ENCODE data around the gene CADM1. TPM values are rescaled to one million over a fixed set of nuclear protein-coding genes. Genes with fewer than 3 reads are reported as not detected.

The CADM1 gene
- total and polyA plus RNA-seq, 2 donors, result 14.9 to 76.0 TPM

GRCh38 chr11:115349335-115350017 lies 154.7 kb downstream of the CADM1 start:
- no peaks in the 10 kb centered on the region for H3K4me1 ChIP-seq (ENCODE audit: insufficient read depth)
- DNase-seq (ENCODE audit: extremely low spot score), result no peak
- 81% methylated on average over 7 of the region's 7 CpGs for WGBS

GRCh38 chr11:115348416-115348815 lies 155.8 kb downstream of the CADM1 start:
- H3K27ac ChIP-seq (ENCODE audit: low read depth), result no peak overlapping the region
- WGBS, result 93% methylated on average over 6 of the region's 6 CpGs
- H3K4me1 ChIP-seq (ENCODE audit: insufficient read depth), result no peaks in the 10 kb centered on the region

More at GRCh38 chr11:115349335-115350017, 154.7 kb downstream of the CADM1 start:
- Histone ChIP-seq H3K27ac (ENCODE audit: low read depth) (no peak overlapping the region), H3K36me3 (ENCODE audit: insufficient read depth) (no peaks in the 10 kb centered on the region), H3K4me3 (ENCODE audit: low read depth, low read length) (no peak overlapping the region)

DNA sequence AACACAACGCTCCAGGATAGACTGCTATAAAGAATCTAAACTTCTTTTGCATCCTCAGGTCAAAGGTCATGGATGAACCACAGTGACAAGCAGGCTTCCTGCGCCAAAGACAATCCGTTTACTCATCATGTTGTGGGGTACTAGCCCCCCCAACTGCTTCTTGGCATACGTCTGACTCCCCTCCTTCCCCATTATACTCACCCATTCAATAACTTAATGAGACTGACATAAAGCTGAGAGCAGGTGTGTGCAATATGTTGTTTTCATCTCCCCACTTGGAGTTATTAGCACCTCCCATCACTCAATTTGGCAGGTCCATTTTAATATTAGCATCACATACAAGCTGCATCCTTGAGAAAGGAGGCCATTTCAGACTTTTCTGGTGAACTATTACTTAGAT lies 157.1 kb downstream of the CADM1 start:
- WGBS, result 96% methylated on average over 4 of the region's 4 CpGs
- no peaks in the 10 kb centered on the region for H3K36me3 ChIP-seq (ENCODE audit: insufficient read depth)
- H3K4me3 ChIP-seq (ENCODE audit: low read depth, low read length), result no peak overlapping the region
- no peak for DNase-seq (ENCODE audit: extremely low spot score)
- no peak overlapping the region for H3K27ac ChIP-seq (ENCODE audit: low read depth)
- no peaks in the 10 kb centered on the region for H3K4me1 ChIP-seq (ENCODE audit: insufficient read depth)

More at GRCh38 chr11:115348416-115348815, 155.8 kb downstream of the CADM1 start:
- Histone ChIP-seq H3K36me3 (ENCODE audit: insufficient read depth) (no peaks in the 10 kb centered on the region), H3K4me3 (ENCODE audit: low read depth, low read length) (no peak overlapping the region)
- no peak for DNase-seq (ENCODE audit: extremely low spot score)

DNA sequence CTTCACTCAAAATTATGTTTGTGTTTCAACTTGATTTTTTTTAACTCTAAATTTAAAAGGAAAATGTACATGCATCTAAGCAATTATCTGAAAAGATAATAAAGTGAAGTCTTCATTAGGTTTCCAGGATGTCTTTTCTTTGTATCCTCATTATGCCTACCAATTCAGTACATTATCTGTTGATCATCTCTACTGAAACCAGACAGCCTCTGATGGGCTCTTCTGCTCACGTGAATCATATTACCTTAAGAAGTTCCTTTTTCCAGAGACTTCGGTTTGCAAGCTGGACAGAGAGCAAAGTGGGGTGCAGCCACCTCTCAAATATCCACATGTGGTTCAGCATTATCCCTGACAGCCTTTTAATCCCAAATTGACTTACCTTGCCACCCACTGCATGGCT lies 158.4 kb downstream of the CADM1 start:
- H3K27ac ChIP-seq (ENCODE audit: low read depth), result no peak overlapping the region
- 89% methylated on average over 2 of the region's 2 CpGs for WGBS
- H3K36me3 ChIP-seq (ENCODE audit: insufficient read depth), result no peaks in the 10 kb centered on the region
- H3K4me3 ChIP-seq (ENCODE audit: low read depth, low read length), result no peak overlapping the region
- DNase-seq (ENCODE audit: extremely low spot score), result no peak
- H3K4me1 ChIP-seq (ENCODE audit: insufficient read depth), result no peaks in the 10 kb centered on the region

GRCh38 chr11:115345361-115345760 lies 158.9 kb downstream of the CADM1 start:
- Histone ChIP-seq H3K27ac (ENCODE audit: low read depth) (no peak overlapping the region), H3K36me3 (ENCODE audit: insufficient read depth) (no peaks in the 10 kb centered on the region), H3K4me1 (ENCODE audit: insufficient read depth) (no peaks in the 10 kb centered on the region), H3K4me3 (ENCODE audit: low read depth, low read length) (no peak overlapping the region)
- no peak for DNase-seq (ENCODE audit: extremely low spot score)

DNA sequence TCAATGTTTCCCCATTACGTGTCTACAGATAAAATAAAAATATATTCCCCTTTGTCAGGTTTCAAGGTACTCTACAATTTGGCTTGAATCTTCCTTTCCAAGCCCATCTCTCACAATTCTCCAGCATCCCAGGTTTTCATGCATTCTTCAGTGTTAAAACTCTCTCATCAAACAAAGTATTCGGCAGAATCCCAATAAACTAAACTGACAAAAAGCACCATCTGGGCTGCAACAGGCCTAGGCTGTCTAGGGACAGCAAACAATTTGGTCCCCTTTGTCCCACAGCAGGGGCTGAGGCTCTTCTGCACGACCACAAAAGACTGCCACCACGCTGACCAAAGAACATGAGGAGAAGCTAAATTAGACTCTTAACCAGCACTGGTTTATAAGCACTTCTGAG lies 159.4 kb downstream of the CADM1 start:
- 70% methylated on average over 4 of the region's 4 CpGs for WGBS
- H3K4me1 ChIP-seq (ENCODE audit: insufficient read depth), result no peaks in the 10 kb centered on the region

GRCh38 chr11:115342142-115342541 lies 162.1 kb downstream of the CADM1 start:
- Histone ChIP-seq H3K27ac (ENCODE audit: low read depth) (no peak overlapping the region), H3K36me3 (ENCODE audit: insufficient read depth) (no peaks in the 10 kb centered on the region), H3K4me1 (ENCODE audit: insufficient read depth) (no peaks in the 10 kb centered on the region), H3K4me3 (ENCODE audit: low read depth, low read length) (no peak overlapping the region)
- WGBS, result 93% methylated on average over 3 of the region's 3 CpGs
- DNase-seq (ENCODE audit: extremely low spot score), result no peak

More for the DNA sequence above, 159.4 kb downstream of the CADM1 start:
- no peak for DNase-seq (ENCODE audit: extremely low spot score)
- Histone ChIP-seq H3K27ac (ENCODE audit: low read depth) (no peak overlapping the region), H3K36me3 (ENCODE audit: insufficient read depth) (no peaks in the 10 kb centered on the region), H3K4me3 (ENCODE audit: low read depth, low read length) (no peak overlapping the region)

- 90% methylated on average over 3 of the region's 3 CpGs for WGBS
- DNase-seq (ENCODE audit: extremely low spot score), result no peak
- H3K4me3 ChIP-seq (ENCODE audit: low read depth, low read length), result no peak overlapping the region
- H3K27ac ChIP-seq (ENCODE audit: low read depth), result no peak overlapping the region
- no peaks in the 10 kb centered on the region for H3K4me1 ChIP-seq (ENCODE audit: insufficient read depth)
- H3K36me3 ChIP-seq (ENCODE audit: insufficient read depth), result no peaks in the 10 kb centered on the region
These were observed 163.3 kb downstream of the CADM1 start for GRCh38 chr11:115340874-115341273.

GRCh38 chr11:115338476-115338875 lies 165.7 kb downstream of the CADM1 start:
- Histone ChIP-seq H3K4me1 (ENCODE audit: insufficient read depth) (no peaks in the 10 kb centered on the region), H3K27ac (ENCODE audit: low read depth) (no peak overlapping the region)
- 89% methylated on average over 3 of the region's 3 CpGs for WGBS

DNA sequence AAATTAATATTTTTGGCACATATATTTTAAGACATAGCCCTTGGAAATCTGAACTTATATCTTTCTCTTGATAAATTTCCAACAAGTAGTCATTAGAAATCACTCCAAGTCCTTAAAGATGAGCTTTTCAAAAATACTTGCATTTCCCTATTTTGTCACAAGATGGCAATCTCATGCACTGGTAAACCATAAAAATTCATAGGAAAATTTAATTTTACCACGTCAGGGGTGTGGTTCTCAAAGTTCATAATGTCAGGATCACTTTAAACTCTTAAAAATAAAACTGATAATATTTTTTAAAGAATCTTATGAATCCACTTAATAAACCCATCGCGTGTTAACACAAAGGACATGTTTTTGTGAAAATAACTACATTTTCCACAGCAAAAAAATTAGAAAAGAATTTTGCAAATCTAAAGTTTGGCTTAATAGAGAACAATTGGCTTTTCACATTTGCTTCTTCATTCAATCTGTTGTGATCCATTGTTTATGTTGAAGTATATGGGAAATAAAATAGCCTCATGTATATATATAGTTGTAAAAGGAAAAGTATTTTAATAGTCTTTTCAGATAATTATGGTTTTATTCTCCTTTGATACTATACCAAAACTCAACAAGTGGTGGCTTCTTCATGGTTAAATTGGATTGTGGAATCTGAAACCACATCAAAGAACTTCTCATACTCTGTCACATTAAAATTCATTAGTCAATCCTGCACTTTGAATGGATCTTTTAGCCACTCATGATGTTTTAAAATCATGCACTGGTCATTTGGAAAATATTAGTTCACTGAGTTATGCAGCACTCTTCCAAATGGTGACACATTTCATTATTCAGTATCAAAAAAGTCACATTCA lies 169.1 kb downstream of the CADM1 start:
- DNase-seq (ENCODE audit: extremely low spot score), result no peak
- Histone ChIP-seq H3K4me3 (ENCODE audit: low read depth, low read length) (no peak overlapping the region), H3K36me3 (ENCODE audit: insufficient read depth) (no peaks in the 10 kb centered on the region), H3K27ac (ENCODE audit: low read depth) (no peak overlapping the region), H3K4me1 (ENCODE audit: insufficient read depth) (no peaks in the 10 kb centered on the region)
- WGBS, result 50% methylated on average over 3 of the region's 3 CpGs

More at GRCh38 chr11:115338476-115338875, 165.7 kb downstream of the CADM1 start:
- no peak for DNase-seq (ENCODE audit: extremely low spot score)
- Histone ChIP-seq H3K36me3 (ENCODE audit: insufficient read depth) (no peaks in the 10 kb centered on the region), H3K4me3 (ENCODE audit: low read depth, low read length) (no peak overlapping the region)

DNA sequence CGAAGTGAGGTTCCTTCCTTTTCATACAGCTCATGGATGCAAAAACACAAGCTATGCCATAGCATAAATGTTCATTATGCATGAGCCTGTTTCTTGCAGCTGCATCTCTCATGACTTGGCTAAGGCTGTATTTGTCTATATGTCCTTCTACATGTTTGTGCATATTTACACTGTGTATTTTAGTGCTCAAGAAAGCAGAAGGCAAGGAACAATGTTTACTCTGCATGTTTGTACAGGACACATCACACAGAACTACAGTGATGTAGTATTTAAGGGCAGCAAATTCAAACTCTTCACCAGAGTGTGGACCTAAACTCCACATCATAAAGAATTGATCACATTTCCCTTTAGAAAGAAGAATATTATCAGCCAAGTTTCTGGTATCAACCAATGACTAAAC lies 170.3 kb downstream of the CADM1 start:
- WGBS, result 55% methylated on average over 1 of the region's 1 CpG
- DNase-seq (ENCODE audit: extremely low spot score), result no peak

GRCh38 chr11:115333121-115333520 lies 171.1 kb downstream of the CADM1 start:
- Histone ChIP-seq H3K27ac (ENCODE audit: low read depth) (no peak overlapping the region), H3K4me3 (ENCODE audit: low read depth, low read length) (no peak overlapping the region), H3K36me3 (ENCODE audit: insufficient read depth) (no peaks in the 10 kb centered on the region), H3K4me1 (ENCODE audit: insufficient read depth) (no peaks in the 10 kb centered on the region)
- no peak for DNase-seq (ENCODE audit: extremely low spot score)
- 61% methylated on average over 2 of the region's 2 CpGs for WGBS

More for the DNA sequence above, 170.3 kb downstream of the CADM1 start:
- H3K36me3 ChIP-seq (ENCODE audit: insufficient read depth), result no peaks in the 10 kb centered on the region
- H3K4me1 ChIP-seq (ENCODE audit: insufficient read depth), result no peaks in the 10 kb centered on the region
- no peak overlapping the region for H3K27ac ChIP-seq (ENCODE audit: low read depth)
- no peak overlapping the region for H3K4me3 ChIP-seq (ENCODE audit: low read depth, low read length)

GRCh38 chr11:115330684-115331482 lies 173.3 kb downstream of the CADM1 start:
- H3K4me3 ChIP-seq (ENCODE audit: low read depth, low read length), result no peak overlapping the region
- no peaks in the 10 kb centered on the region for H3K4me1 ChIP-seq (ENCODE audit: insufficient read depth)
- 88% methylated on average over 3 of the region's 3 CpGs for WGBS
- DNase-seq (ENCODE audit: extremely low spot score), result no peak
- H3K27ac ChIP-seq (ENCODE audit: low read depth), result no peak overlapping the region
- no peaks in the 10 kb centered on the region for H3K36me3 ChIP-seq (ENCODE audit: insufficient read depth)
